GF-D8 (cell line): ENCODE data around the gene USP6NL.

Experiments
- DNase-seq: peaks from one replicate; lab custom pipeline; 2025; lab: John Stamatoyannopoulos, UW

The USP6NL gene

GRCh38 chr10:11478807-11479206 lies 132.6 kb downstream of the USP6NL start:
- no peak for DNase-seq

DNA sequence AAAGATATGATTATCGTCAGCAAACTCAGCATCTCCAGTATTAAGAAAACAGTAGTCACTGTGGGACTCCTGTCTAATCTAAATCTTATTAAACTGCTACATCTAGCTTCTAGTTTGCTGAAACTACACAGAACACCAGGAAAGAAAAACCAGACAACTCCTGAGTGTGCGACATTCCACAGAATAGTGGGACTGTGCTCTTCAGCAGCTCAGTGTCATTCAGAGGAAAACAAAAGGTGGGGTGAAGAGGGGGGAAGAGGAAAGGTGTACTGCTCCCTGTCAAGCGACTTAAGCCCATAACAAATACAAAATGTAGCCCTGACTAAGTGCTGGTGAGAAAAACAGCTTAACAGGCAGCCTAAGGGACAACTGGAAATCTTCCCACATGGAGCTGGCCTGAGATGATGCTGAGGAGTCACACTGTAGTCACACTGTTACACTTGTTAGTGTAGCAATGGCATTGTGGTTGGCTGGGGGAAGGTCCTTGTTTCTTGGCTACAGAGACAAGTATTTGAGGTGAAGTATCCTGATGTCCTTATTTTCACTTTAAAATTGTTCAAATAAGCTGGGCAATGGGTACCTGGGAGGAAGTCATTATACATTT lies 135.5 kb downstream of the USP6NL start:
- DNase-seq: no peak

DNA sequence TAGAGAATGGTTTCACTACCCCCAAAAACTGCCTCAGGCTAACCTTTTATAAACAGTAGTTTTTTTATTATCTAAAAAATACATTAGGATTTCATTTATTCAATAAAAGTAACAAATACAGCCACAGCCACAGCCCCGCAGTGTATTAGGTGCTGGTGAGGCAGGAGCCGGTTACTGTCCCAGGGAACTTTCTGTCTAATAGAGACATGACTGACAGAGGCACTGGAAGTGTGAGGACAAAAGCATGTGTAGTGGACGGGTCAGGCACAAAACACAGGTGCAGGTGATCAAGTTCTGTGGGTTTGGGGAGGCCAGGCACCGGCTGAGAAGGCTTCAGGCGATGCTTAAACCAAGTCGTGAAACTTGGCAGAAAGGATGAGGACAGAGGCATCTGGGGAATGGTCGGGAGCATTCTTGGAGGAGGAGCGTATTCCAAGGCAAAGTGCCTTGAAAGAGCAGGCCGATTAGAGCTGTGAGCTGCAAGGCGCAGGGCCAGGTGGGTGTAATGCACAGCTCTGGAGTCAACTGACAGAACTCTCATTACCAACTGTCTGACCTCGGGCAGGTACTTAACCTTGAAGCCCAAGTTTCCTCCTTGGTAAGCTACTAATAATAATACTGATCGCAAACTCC lies 138.2 kb downstream of the USP6NL start:
- no peak for DNase-seq

- DNase-seq: no peak
These were observed 139.2 kb downstream of the USP6NL start for GRCh38 chr10:11472158-11472753.

DNA sequence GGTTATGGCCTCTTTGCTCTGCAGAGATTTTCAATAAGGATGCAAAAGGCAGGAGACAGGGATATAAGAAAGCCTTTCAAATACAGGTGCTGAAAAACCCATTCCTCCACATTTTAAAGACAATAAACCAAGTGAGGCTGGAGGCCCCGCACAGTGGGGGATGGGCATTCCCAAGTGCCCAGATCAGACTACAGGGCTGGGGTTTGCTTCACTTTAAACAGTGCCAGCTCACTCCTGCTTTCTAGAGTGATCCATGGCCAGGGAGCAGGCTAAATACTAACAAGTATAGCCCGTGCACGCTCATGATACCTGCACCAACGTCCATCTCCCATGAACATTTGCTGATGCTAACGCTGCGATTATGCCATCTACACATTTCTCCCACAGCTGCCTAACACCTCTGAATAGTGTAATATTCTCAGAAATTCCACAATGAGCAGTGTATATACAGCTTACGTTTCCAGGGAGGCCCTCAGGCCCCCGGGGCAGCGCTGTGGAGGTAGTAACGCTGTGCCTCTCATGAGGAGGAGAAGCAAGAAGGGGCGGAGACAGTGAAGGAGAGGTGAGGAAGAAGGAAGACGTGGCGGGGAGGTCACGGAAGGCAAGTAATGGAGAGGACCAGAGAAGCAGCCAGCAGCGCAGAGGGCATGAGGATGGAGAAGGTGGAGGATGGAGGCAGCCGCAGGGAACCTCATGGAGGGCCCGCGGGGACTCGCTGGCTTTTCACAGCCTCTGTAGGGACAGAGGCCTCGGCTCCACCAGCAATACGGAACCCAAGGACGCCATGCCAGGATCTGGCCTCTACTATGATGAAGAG lies 141.7 kb downstream of the USP6NL start:
- no peak for DNase-seq

DNA sequence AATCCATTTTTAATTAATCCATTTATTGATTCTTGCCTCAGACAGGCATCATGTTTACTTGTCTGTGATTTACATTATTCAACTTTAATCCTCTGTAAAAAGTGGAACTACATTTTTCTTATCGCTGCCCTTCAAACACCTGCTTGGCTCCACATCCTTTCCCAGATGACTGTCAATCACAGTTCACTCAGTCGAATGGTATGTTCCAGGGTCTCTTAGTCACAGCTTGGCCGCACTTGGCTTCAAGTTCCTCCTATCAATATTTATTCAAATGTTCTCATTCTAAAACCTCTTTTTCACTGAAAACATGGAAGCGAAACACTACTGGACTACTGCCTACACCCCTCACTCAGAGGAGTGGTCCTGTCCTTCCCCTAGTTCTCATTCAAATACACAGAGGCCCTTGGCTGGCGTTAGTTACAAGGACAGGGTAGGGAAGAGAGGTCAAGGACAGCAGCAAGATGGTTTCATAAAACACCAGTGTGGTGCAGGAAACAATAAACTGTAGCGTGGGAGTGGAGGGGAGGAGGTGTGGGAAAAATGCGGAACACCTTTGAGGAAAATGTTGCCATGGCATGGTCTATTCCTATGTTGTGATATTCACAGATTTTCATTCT lies 143.2 kb downstream of the USP6NL start:
- DNase-seq: no peak

- DNase-seq: no peak
These were observed 146.0 kb downstream of the USP6NL start for GRCh38 chr10:11465406-11465805.

GRCh38 chr10:11463111-11463510 lies 148.3 kb downstream of the USP6NL start:
- no peak for DNase-seq

DNA sequence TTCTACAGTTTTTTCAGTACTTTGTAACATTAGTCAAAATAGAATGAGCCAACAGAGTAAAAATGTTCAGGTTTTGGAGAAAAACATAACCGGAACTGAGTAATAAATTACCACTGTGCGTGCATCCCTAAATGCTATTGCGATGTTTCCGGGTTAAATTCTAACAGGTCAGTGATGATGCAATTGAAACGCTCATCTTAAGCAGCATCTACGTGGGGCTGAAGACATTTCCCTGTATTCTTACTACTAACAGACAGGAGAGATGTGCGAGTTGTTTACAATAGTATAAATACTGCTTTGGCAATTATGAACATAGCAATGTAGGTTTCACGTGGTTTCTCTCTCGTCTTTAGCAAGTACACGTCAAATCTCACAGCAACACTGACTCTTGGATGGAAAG lies 149.4 kb downstream of the USP6NL start:
- no peak for DNase-seq

DNA sequence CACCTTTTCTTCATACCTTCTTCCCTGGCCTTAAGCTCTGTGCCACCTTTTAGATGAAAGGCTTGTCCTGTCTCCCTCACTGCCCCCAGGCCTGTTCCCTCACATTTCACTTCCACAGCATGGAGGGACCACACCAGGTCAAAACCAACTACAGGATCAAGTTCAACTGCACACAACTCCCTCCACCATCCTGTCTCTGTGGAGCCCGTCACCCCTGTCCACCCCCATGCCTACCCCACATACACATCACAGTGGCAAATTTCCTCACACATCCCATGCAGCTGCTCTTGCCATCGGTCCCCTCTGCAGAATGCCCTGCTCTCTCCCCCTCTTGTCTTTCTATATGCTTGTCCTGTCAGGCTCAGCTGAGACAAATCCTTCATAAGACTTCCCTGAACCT lies 154.1 kb downstream of the USP6NL start:
- DNase-seq: no peak

DNA sequence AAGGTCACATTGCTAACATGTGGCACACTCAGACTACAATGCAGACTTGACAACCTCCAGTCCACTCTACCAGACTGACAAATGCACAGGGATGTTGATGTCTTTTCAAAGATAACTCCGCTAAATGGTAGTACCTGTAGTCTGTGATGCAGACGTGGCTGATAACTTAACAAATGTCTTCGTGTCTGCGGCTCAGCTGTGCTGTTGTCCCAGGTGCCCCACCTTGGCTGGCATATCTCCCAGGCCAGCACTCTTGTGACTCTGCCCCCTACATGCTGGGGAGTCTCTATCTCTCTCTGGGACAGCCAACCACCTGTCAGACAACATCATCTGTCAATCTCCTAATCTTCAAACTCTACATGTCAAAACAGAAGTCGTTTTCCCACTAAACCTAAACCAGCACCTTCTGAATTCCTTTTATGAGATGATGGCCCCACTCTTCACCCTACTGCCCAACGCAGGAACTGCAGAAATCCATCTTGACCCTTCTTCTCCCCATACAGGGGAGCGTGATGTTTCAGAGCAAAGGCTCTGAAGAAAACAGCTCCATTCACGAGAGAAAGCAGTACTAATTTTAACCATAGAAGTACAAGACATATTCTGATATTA lies 156.4 kb downstream of the USP6NL start:
- DNase-seq: no peak

GRCh38 chr10:11454160-11454559 lies 157.3 kb downstream of the USP6NL start:
- DNase-seq: no peak

DNA sequence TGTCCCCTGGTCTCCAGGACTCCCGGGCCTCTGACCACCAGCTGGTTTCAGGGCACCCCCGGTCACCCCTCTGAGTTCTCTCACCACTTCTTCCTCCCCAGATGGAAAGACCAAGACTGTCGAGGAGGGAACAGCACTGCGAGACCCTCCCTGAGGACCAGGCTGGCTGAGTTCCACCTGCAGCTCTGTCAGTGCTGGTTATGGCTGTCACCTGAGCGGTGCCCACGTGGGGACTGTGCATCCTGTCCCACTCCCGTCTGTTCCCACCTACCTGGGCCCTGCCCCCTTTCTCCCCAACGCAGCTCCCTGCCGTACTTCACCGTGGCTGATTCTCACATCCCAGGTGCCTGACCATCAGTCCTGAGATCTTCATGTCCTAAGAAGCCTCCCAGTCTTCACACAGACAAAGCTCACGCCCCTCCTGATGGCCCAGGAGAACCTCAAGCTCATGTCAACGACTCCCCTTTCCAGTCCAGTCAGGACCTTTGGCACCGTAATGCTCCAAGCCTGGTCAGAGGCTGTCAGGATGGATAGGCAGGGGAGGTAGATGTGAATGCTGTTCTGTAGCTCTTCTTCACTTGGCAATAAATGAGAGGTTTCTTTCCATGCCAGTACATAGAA lies 159.7 kb downstream of the USP6NL start:
- no peak for DNase-seq

GRCh38 chr10:11450427-11450826 lies 161.0 kb downstream of the USP6NL start:
- DNase-seq: no peak

DNA sequence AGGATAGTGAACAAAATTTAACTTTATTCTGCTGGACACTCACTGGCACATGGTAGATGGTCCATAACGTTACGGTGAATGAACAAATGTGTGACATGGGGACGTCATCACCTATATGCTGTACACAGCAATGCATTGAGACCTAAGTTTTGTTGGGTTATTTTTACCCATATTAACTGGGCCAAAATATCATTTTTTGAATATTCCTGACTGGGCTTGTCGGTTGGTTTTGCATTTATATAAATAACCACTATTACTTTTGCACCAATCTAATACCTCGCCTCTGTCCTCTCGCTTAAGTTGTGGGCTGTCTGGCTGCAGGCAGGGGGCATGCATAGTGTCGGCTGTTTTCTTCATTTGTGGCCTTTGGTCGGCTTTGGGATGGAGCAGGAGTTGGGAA lies 161.7 kb downstream of the USP6NL start:
- DNase-seq: no peak

DNA sequence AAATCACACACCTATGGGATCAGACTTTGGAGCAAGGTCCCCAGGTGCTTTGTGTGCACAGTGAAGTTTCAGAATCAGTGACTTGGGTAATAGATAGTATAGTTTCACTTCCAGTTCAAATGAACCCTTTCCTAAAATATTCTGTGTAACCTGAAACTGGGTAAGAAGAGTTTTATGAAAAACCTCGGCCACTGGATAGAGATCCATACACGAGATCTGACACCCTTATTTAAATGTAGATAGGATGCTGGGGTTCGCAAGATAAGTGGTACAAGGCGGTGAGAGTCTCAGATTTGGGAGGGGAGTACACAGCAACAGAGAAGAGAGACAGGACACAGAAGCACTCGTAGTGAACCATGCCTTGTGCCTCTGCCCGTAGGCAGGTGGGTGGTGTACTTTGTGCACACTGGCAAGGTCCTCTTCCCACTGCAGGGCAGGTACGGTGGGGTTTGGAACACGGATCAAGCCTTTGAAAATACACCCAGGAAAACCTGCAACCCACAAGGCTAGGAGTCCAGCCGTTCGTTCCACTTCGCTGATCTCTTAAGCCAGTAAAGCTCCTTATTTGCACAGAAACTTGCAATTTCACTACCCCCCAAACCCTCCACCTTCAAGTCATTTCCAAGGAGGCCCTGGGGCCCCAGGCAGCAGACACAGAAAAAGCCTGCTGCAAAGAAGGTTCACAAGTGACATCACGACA lies 162.8 kb downstream of the USP6NL start:
- DNase-seq: no peak

- no peak for DNase-seq
These were observed 163.3 kb downstream of the USP6NL start for GRCh38 chr10:11448190-11448544.

GRCh38 chr10:11447586-11447985 lies 163.9 kb downstream of the USP6NL start:
- DNase-seq: no peak

DNA sequence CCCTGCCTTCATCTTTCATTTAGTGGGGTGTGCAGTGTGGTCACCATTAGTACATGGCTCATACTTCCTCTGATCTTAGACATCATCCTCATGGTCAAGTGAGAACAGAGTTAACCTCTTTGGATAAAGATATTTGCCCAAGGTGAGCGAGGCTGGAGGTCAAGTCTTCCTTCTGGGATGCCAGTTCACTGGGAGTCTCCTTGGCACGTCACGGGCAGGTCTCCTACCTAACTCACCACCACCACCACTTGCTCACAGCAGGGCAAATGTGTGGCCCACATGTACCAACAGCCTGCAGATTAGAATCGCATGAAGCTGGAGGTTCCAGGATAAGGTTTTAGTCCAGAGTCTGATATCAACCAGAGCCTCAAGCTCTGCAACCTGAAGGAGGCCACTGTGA lies 164.6 kb downstream of the USP6NL start:
- no peak for DNase-seq

DNA sequence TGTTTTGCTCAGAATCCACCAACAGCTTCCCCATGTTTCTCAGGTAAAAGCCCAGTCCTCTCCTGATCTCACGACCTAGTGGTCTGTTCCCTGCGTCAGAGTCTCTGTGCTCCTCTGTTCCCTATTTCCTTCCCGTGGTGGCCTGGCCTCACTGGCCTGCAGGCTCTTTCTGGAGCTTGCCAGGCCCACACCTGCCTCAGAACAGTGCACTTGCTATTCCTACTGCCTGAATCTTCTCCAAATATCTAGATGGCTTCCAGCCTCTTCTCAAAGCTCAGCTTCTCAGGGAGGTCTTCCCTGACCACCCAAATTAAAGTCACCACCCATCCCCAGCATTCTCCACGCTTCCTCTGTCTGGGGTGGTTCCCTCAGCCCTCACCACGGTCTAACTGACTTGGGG lies 165.3 kb downstream of the USP6NL start:
- no peak for DNase-seq
